ENCODE measurements around the gene PRR30. TPM values are rescaled to one million over a fixed set of nuclear protein-coding genes. Genes with fewer than 3 reads are reported as not detected.

PRR30 gene
- total and polyA plus RNA-seq, 2 donors (not counting 3 experiments of a cell fraction or from before 2014, with no cell fraction given), result not detected

- TF ChIP-seq CTCF (IDR thresholded peaks at IDR 0.05; ENCODE audit: extremely low read depth in 1 of 2, insufficient read depth in 1 of 2, low read depth in 1 of 2, low read length in 2 of 2), result no peak
- TF ChIP-seq MYC (IDR thresholded peaks at IDR 0.05; ENCODE audit: low read depth, low read length), result no peak
- no peak for TF ChIP-seq GATA2 (IDR thresholded peaks at IDR 0.05; ENCODE audit: insufficient read depth, insufficient read length, low read depth, low read length)
- FAIRE-seq (no peak), DNase-seq (ENCODE audit: low read depth, low spot score) (no peak)
- H2AFZ ChIP-seq (ENCODE audit: low read depth, low read length), result no peak overlapping the region
- peaks cover 0 to 12% of the 10 kb centered on the region in 2 experiments for H3K36me3 ChIP-seq (ENCODE audit: control insufficient read depth in 2 of 2, extremely low read depth in 1 of 2, insufficient read depth in 2 of 2, low read length in 2 of 2)
- H3K4me3 ChIP-seq (replicated peaks in 1 of 3; ENCODE audit: insufficient read depth in 1 of 3, low read depth in 1 of 3, low read length in 3 of 3), result no peak overlapping the region
- no peaks in the 10 kb centered on the region for H3K79me2 ChIP-seq (ENCODE audit: control insufficient read depth, insufficient read depth, low read length)
- H3K4me2 ChIP-seq (ENCODE audit: insufficient read depth, low read length), result no peak overlapping the region
- no peaks in the 10 kb centered on the region for H4K20me1 ChIP-seq (replicated peaks; ENCODE audit: control insufficient read depth, extremely low read depth, insufficient read depth, low read length)
- H3K9me3 ChIP-seq (replicated peaks; ENCODE audit: control insufficient read depth, insufficient read depth, low read length), result no peaks in the 10 kb centered on the region
- CTCF ChIA-PET, result interaction anchor here (1.1 kb wide), 1 partner anchor 43 kb away, joined by 3 read pairs; no protein-coding TSS in a partner anchor
- POLR2A ChIA-PET, result no interaction called here
- no peaks in the 10 kb centered on the region for H3K4me1 ChIP-seq (ENCODE audit: control insufficient read depth, extremely low read depth, insufficient read depth, low read length)
- no peak overlapping the region for H3K27ac ChIP-seq (ENCODE audit: insufficient read depth, low read depth, low read length)
- no peak overlapping the region for H3K9ac ChIP-seq (replicated peaks; ENCODE audit: extremely low read depth, insufficient read depth, low read length)
- peaks cover 8 to 11% of the 10 kb centered on the region in 2 experiments for H3K27me3 ChIP-seq (ENCODE audit: control insufficient read depth in 2 of 2, insufficient read depth in 2 of 2, low read length in 2 of 2)
- no peaks in the 10 kb centered on the region for H3K9me1 ChIP-seq (replicated peaks; ENCODE audit: control insufficient read depth, extremely low read depth, insufficient read depth, low read length)
- intact Hi-C loops (cut with micrococcal nuclease) (no loop called here), dilution Hi-C loops (cut with MboI; ENCODE audit: extremely low pct_ligation_motif_present, low sequenced_read_pairs) (no loop called here)
- no TSS peak for BruUV-seq (replicated peaks)
Observed at GRCh38 chr2:27126252-27126710, 12.9 kb downstream of the PRR30 start.

GRCh38 chr2:27125104-27125503, 14.1 kb downstream of the PRR30 start:
- DNase-seq (ENCODE audit: low read depth, low spot score), result no peak
- peaks cover 8 to 13% of the 10 kb centered on the region in 2 experiments for H3K27me3 ChIP-seq (ENCODE audit: control insufficient read depth in 2 of 2, insufficient read depth in 2 of 2, low read length in 2 of 2)
- ChIA-PET POLR2A (no interaction called here), CTCF (interaction anchor here (1.1 kb wide), 1 partner anchor 9 kb away, joined by 4 read pairs; no protein-coding TSS in a partner anchor)
- H2AFZ ChIP-seq (ENCODE audit: low read depth, low read length), result no peak overlapping the region
- H4K20me1 ChIP-seq (replicated peaks; ENCODE audit: control insufficient read depth, extremely low read depth, insufficient read depth, low read length), result no peaks in the 10 kb centered on the region
- H3K27ac ChIP-seq (ENCODE audit: insufficient read depth, low read depth, low read length), result no peak overlapping the region
- TF ChIP-seq MAX (IDR thresholded peaks at IDR 0.05; ENCODE audit: insufficient read depth, insufficient read length) (no peak), FOS (IDR thresholded peaks at IDR 0.05; ENCODE audit: borderline replicate concordance, insufficient read depth, low read length) (no peak), POLR2AphosphoS5 (IDR thresholded peaks at IDR 0.05; ENCODE audit: insufficient read depth, low read depth, low read length) (no peak), GATA2 (IDR thresholded peaks at IDR 0.05; ENCODE audit: insufficient read depth, insufficient read length, low read depth, low read length) (no peak), POLR2A (IDR thresholded peaks at IDR 0.05; ENCODE audit: low read depth, low read length) (no peak)
- H3K9me3 ChIP-seq (replicated peaks; ENCODE audit: control insufficient read depth, insufficient read depth, low read length), result no peaks in the 10 kb centered on the region
- no peak overlapping the region for H3K9ac ChIP-seq (replicated peaks; ENCODE audit: extremely low read depth, insufficient read depth, low read length)
- no peaks in the 10 kb centered on the region for H3K9me1 ChIP-seq (replicated peaks; ENCODE audit: control insufficient read depth, extremely low read depth, insufficient read depth, low read length)
- no peaks in the 10 kb centered on the region for H3K4me1 ChIP-seq (ENCODE audit: control insufficient read depth, extremely low read depth, insufficient read depth, low read length)
- intact Hi-C loops (cut with micrococcal nuclease) (no loop called here), dilution Hi-C loops (cut with MboI; ENCODE audit: extremely low pct_ligation_motif_present, low sequenced_read_pairs) (no loop called here)
- FAIRE-seq, result no peak
- no peaks in the 10 kb centered on the region for H3K36me3 ChIP-seq (ENCODE audit: control insufficient read depth in 2 of 2, extremely low read depth in 1 of 2, insufficient read depth in 2 of 2, low read length in 2 of 2)
- H3K4me3 ChIP-seq (replicated peaks in 1 of 3; ENCODE audit: insufficient read depth in 1 of 3, low read depth in 1 of 3, low read length in 3 of 3), result no peak overlapping the region
- H3K4me2 ChIP-seq (ENCODE audit: insufficient read depth, low read length), result no peak overlapping the region
- H3K79me2 ChIP-seq (ENCODE audit: control insufficient read depth, insufficient read depth, low read length), result no peaks in the 10 kb centered on the region
- no TSS peak for BruUV-seq (replicated peaks)

Data from endothelial cell of umbilical vein (primary cell).